ENCODE measurements around the gene VWA7.

Gene VWA7

DNA sequence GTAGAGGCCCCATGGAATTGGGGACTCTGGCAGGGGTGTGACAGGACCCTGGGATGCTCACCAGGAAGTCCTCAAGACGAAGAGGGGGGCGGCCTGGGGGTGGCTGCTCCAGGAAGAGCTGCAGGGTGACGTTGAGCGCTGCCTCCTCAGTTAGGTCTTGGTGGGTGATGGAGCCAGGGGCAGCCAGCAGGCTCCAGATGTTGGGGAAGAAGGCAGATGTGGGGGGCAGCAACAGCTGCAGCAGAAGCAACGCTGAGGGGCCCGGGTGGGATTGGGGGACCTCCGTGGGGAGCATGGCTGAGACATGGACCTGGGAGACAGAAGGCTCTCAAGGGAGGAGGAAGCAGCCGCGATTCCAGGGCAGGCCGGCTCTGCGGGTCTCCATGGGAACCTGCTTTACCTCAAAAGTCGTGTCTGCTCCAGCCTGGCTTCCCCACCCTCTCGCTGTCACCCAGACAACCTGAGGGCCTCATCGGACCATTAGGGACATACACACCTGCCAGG is 591 bp downstream of the VWA7 start:
- peak overlapping the region; percentile 76 to 78 for H3K4me3 Mint-ChIP-seq
- no peak for DNase-seq
- H3K4me1 Mint-ChIP-seq = peaks cover 29 to 43% of the 10 kb centered on the region in 2 donors
- no peaks in the 10 kb centered on the region for H3K27me3 Mint-ChIP-seq
- peak; percentile 14 to 22 for ATAC-seq (replicated peaks)
- peaks cover 24 to 37% of the 10 kb centered on the region in 2 donors for H3K36me3 Mint-ChIP-seq
- H3K9me3 Mint-ChIP-seq = no peaks in the 10 kb centered on the region
- H3K27ac Mint-ChIP-seq = peak overlapping the region; percentile 96

DNA sequence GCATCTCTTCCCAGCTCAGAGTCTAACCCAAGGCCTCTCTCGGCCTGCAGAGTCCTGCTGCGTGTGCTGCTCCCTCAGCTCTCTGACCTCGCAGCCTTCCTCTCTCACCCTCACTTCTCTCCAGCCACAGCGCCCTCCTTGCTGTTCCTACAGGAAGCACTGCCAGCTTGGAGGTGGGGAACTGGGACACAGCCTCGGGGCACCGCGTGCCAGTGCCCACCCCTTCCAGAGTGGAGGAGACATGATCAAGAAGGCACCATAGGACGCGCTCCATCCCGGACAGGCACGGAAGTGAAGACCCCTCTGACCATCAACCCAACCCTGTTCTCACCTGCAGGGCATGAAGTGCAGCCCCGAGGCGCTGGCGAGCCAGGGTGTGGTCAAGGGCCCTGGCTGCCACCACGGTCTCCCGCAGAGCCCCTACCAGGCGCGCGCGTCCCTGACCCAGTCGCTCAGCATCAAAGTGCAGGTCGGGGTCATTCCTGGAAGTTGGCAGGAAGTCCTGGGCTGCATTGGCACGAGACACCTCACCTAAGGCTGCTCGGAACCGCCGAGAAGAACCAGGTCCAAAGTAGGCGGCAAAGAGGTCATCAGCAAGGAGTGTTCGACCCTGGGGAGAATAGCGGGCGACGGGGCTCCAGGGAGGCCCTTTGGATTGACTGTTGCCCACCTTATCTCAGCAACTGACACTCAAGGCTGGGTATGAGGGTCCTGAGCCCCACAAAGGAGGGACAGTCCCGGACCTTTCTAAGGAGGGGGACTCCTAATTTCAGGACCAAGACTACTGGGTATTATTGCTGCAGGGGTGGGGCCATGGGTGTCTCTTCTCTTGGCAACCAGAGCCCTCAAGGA is 1.3 kb downstream of the VWA7 start:
- H3K4me1 Mint-ChIP-seq = peaks cover 29 to 39% of the 10 kb centered on the region in 2 donors
- ATAC-seq (replicated peaks) (no peak), DNase-seq (no peak)
- H3K27ac Mint-ChIP-seq = peak overlapping the region; percentile 96
- no peaks in the 10 kb centered on the region for H3K27me3 Mint-ChIP-seq
- peaks cover 20 to 33% of the 10 kb centered on the region in 2 donors for H3K36me3 Mint-ChIP-seq
- peak overlapping the region; percentile 76 to 78 for H3K4me3 Mint-ChIP-seq
- no peaks in the 10 kb centered on the region for H3K9me3 Mint-ChIP-seq

DNA sequence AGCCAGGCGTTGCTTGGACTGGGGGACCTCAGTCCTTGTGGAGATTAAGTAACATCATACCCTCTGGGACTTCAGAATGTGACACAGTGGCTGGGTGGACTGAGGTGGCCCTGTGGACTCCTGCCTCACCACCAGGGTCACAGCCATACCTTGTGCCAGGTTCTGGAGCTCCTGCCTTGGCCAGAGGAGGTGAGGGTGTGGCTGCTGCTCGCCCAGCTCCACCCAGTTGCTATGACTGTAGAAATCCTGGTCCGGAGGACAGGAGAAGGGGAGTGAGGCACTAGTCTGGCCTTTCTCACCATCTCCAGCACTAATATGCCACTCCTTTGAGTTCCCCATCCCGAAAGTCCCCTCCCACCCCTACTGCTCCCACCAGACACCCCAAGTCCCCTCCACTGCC is 1.9 kb downstream of the VWA7 start:
- Mint-ChIP-seq H3K27me3 (no peaks in the 10 kb centered on the region), H3K36me3 (peaks cover 13 to 26% of the 10 kb centered on the region in 2 donors), H3K4me3 (no peak overlapping the region), H3K4me1 (peaks cover 29 to 38% of the 10 kb centered on the region in 2 donors), H3K9me3 (no peaks in the 10 kb centered on the region), H3K27ac (peak overlapping the region; percentile 86)
- ATAC-seq (replicated peaks) (no peak), DNase-seq (no peak)

DNA sequence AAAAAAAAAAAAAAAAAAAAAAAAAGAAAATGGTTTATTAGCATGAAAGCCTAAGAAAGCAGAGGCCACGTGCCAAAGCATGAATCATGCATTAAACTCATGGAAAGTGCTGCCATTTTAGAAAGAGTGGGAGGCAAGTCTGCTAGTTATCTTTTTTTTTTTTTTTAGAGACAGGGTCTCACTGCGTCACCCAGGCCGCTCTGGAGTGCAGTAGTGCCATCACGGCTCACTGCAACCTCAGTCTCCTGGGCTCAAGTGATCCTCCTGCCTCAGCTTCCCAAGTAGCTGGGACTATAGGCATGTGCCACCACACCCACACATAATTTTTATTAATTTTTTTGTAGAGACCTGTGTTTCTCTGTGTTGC is 5.2 kb downstream of the VWA7 start:
- no peak overlapping the region for H3K27ac Mint-ChIP-seq
- no peaks in the 10 kb centered on the region for H3K27me3 Mint-ChIP-seq
- H3K36me3 Mint-ChIP-seq = peaks cover 0 to 12% of the 10 kb centered on the region in 2 donors
- no peak for ATAC-seq (replicated peaks)
- no peak overlapping the region for H3K4me3 Mint-ChIP-seq
- H3K4me1 Mint-ChIP-seq = peaks cover 27 to 36% of the 10 kb centered on the region in 2 donors
- DNase-seq = no peak
- no peaks in the 10 kb centered on the region for H3K9me3 Mint-ChIP-seq

DNA sequence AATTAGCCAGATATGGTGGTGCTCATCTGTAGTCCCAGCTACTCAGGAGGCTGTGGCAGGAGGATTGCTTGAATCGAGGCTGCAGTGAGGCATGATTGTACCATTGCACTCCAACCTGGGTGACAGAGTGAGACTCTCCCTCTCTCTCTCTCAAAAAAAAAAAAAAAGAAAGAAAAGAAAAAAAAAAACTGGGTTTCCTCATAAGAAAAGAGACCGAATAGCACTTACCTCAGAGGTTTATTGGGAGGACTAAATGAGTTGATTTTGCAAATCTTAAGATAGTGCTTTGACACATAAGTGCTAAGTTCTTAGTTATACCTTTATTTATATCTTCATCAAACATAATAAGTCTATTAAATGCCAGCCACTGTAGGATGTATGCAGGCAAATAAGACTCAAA is 6.3 kb downstream of the VWA7 start:
- no peak overlapping the region for H3K27ac Mint-ChIP-seq
- no peak overlapping the region for H3K4me3 Mint-ChIP-seq
- H3K4me1 Mint-ChIP-seq = peaks cover 22 to 25% of the 10 kb centered on the region in 2 donors
- H3K27me3 Mint-ChIP-seq = no peaks in the 10 kb centered on the region
- H3K36me3 Mint-ChIP-seq = peaks cover under 1 to 11% of the 10 kb centered on the region in 2 donors
- ATAC-seq (replicated peaks) = no peak
- no peaks in the 10 kb centered on the region for H3K9me3 Mint-ChIP-seq
- no peak for DNase-seq

DNA sequence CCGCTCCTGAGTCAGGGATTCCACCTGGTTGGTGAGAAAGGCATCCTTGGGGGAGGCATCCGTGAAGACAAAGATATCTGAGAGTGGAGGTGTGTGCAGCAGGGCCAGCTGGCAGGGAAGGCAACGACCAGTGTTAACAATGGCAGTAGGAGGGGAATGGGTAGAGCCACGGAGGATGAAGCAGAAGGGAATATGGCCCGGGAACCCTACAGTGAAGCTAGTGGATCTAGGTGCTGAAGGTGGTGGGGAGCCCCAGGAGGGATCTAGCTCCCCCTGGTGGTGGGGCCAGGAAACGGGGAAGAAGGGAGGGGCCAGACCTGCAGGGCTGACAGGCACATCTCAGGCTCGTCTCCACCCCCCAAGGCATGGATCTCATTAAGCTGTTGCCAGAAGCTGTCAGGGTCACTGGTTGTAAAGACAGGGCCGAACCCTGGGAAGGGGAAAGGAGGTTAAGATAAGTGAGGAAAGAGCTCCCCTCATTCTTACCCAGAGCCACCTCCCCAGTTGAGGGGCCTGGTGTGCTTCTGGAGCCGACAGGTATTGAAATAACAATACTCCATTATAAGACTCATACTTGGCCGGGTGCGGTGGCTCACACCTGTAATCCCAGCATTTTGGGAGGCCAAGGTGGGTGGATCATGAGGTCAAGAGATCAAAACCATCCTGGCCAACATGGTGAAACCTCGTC is 7.3 kb downstream of the VWA7 start:
- ATAC-seq (replicated peaks) = peak; percentile 86 to 88
- peak; percentile 55 for DNase-seq
- Mint-ChIP-seq H3K27ac (peak overlapping the region; percentile 17), H3K4me3 (no peak overlapping the region), H3K36me3 (peaks cover 8 to 15% of the 10 kb centered on the region in 2 donors), H3K9me3 (no peaks in the 10 kb centered on the region), H3K4me1 (peaks cover 14 to 18% of the 10 kb centered on the region in 2 donors), H3K27me3 (no peaks in the 10 kb centered on the region)

DNA sequence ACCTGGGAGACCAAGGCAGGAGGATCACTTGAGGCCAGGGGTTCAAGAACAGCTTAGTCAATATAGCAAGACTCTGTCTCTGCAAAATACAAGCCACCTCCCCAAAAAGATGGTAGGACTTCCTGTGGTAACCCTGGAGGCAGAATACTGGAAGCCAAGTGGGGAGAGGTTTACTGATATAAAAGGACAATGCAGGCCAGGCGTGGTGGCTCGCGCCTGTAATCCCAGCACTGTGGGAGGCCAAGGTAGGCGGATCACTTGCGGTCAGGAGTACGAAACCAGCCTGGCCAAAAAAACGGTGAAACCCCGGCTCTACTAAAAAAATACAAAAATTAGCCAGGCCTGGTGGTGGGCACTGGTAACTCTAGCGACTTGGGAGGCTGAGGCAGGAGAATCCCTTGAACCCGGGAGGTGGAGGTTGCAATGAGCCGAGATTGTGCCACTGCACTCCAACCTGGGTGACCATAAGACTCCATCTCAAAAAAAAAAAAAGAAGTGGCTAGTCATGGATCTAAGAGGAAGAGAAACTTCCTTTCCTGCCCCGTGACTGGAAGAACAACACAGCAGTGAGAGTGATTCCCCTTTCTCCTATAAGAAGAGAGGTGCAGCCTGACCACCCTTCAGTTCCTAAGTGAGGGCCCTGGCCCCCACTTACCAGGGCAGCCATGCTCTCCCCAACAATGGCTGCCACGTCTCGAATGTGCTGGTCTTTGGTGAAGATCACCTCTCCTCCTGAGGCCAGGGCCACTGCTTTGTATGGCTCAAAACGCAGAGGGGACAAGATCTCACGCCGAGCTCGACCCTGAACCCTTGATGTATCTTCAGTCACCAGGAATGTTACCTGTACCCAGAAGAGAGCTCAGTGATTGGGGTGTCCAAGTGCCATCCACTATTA is 8.5 kb downstream of the VWA7 start:
- Mint-ChIP-seq H3K27ac (no peak overlapping the region), H3K36me3 (peaks cover 10 to 24% of the 10 kb centered on the region in 2 donors), H3K4me3 (no peak overlapping the region), H3K4me1 (peaks cover 10 to 18% of the 10 kb centered on the region in 2 donors), H3K27me3 (no peaks in the 10 kb centered on the region), H3K9me3 (no peaks in the 10 kb centered on the region)
- ATAC-seq (replicated peaks) (no peak), DNase-seq (no peak)

DNA sequence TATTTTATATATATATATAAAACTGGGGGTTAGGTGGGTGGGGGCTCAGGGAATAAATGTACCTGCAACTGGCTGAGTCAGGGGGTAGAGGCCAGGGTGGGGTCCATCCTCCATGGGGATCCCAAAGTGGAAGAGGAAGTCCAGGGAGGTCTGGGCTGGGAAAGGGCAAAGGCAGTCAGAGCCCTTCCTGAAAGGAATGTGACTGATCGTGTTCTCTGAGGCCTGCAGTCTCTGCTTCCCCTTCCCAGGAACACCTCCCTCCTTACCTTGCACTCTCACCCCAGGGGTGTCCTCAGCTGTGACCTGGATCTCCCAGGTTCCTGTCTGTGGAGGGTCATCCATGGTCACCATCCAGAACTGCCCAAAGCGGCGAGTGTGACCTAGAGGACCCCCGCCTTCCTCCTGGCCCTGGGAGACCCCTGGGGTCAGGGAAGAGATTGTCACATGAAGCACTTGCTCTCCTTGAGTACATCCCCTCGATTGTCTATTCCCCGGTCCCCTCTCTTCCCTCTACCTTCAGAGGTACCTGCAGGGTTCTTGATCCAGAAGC is 10.0 kb downstream of the VWA7 start:
- Mint-ChIP-seq H3K4me1 (peaks cover 7 to 13% of the 10 kb centered on the region in 2 donors), H3K27ac (no peak overlapping the region), H3K36me3 (peaks cover 14 to 27% of the 10 kb centered on the region in 2 donors), H3K4me3 (no peak overlapping the region), H3K9me3 (no peaks in the 10 kb centered on the region), H3K27me3 (no peaks in the 10 kb centered on the region)
- DNase-seq (no peak), ATAC-seq (replicated peaks) (no peak)

DNA sequence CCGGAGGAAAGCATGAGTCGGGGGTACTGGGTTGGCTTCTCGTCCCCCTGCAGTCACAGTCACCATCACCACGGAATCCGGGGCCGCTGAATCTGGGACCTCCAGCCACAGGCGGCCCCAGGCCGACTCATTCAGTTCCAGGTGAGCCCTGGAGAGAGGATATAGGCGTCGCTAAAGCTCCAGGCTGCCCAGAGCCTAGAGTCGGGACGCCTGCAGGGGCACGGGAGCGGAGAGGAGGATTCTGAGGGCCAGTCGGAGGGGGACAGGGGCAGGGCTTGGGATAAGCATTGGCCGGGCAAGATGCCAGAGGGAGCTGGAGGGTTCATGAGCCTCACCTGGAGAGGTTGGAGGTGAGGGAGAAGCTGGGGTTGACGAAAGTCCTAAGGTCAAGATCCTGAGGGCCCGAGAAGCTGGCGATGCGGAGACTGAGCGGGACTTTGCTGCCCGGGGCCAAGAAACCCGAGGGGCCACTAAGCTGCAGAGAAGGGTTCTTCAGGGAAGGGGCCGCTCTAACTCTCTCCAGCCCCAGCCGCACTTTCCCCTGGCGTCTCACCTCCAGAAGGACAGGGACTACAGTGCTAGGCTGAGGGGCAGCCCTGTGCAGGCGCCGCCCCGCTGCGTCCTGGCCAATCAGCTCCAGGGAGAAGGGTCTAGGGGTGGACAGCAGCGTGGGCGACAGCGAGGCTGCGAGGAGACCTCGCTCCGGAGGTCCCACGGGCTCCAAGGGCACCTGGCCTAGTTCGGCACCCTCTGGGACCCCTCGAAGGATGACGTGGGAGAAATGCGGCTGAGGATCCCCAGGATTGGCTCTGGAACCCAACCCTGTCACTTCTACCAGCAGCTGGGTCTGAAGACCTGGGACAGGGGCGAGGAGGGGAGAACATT is 11.0 kb downstream of the VWA7 start:
- Mint-ChIP-seq H3K9me3 (no peaks in the 10 kb centered on the region), H3K4me1 (peaks cover 7 to 13% of the 10 kb centered on the region in 2 donors), H3K4me3 (no peak overlapping the region), H3K27me3 (no peaks in the 10 kb centered on the region), H3K36me3 (peaks cover 19 to 34% of the 10 kb centered on the region in 2 donors), H3K27ac (no peak overlapping the region)
- DNase-seq (no peak), ATAC-seq (replicated peaks) (no peak)

DNA sequence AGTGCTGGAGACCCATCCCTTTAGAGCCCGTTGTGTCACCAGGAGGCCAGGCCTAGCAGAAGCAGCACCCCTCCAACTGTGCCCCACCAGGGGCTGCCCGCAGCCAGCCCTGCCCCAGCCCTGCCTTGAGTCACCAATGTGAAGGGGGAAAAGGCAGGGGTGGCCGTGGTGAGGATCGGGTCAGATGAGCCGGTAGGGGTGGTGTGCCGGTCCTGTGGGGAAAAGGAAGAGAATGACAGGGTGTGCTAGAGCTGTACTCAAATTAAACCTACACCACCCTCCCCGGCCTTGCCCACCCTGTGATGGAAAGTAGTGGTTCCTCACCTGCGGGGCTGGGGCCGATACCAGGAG is 11.6 kb downstream of the VWA7 start:
- H3K4me3 Mint-ChIP-seq = no peak overlapping the region
- H3K9me3 Mint-ChIP-seq = no peaks in the 10 kb centered on the region
- peaks cover 24 to 40% of the 10 kb centered on the region in 2 donors for H3K36me3 Mint-ChIP-seq
- H3K27me3 Mint-ChIP-seq = no peaks in the 10 kb centered on the region
- ATAC-seq (replicated peaks) (no peak), DNase-seq (no peak)
- H3K27ac Mint-ChIP-seq = no peak overlapping the region
- peaks cover 8 to 13% of the 10 kb centered on the region in 2 donors for H3K4me1 Mint-ChIP-seq

DNA sequence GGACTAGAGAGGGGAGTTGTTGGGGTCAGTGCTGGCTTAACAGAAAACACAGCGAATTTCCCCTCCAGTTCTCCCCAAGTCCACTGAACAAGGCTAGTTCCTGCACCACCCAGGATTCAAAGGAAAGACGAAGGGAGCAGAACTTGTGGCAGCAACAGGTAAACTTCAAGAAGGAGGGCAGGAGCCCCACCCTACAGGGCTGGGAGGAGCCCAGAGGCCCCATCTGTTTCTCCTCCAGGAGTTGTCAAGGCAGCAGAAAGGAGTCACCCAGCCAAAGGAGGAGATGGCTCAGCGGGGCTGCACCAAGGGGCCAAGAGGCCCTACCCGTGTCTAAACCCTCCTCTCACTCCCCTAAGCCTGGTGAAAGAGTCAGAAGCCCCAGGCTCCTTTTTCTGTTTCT is 12.9 kb downstream of the VWA7 start:
- Mint-ChIP-seq H3K27ac (no peak overlapping the region), H3K27me3 (no peaks in the 10 kb centered on the region), H3K4me3 (no peak overlapping the region), H3K4me1 (peaks cover 5 to 7% of the 10 kb centered on the region in 2 donors), H3K9me3 (no peaks in the 10 kb centered on the region), H3K36me3 (peaks cover 31 to 41% of the 10 kb centered on the region in 2 donors)
- no peak for DNase-seq
- no peak for ATAC-seq (replicated peaks)

DNA sequence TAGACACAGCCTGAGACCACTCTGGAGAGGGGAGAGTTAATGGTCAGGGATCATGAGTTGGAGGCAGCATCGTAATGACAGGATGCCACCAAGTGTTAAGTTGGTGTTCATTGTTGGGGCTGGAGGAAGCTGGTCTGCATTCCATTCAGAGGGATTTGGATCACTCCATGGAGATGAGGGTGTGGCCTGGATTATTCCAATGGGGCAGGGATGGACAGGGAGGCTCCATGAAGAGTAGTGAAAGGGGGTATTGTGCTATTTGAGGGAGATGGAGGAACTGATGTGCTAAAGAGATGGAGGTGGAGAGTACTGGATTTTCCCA is 13.5 kb downstream of the VWA7 start:
- ATAC-seq (replicated peaks) = no peak
- Mint-ChIP-seq H3K9me3 (no peaks in the 10 kb centered on the region), H3K27me3 (no peaks in the 10 kb centered on the region), H3K27ac (no peak overlapping the region), H3K36me3 (peaks cover 31 to 43% of the 10 kb centered on the region in 2 donors), H3K4me1 (peaks cover 0 to 7% of the 10 kb centered on the region in 2 donors), H3K4me3 (no peak overlapping the region)
- no peak for DNase-seq

DNA sequence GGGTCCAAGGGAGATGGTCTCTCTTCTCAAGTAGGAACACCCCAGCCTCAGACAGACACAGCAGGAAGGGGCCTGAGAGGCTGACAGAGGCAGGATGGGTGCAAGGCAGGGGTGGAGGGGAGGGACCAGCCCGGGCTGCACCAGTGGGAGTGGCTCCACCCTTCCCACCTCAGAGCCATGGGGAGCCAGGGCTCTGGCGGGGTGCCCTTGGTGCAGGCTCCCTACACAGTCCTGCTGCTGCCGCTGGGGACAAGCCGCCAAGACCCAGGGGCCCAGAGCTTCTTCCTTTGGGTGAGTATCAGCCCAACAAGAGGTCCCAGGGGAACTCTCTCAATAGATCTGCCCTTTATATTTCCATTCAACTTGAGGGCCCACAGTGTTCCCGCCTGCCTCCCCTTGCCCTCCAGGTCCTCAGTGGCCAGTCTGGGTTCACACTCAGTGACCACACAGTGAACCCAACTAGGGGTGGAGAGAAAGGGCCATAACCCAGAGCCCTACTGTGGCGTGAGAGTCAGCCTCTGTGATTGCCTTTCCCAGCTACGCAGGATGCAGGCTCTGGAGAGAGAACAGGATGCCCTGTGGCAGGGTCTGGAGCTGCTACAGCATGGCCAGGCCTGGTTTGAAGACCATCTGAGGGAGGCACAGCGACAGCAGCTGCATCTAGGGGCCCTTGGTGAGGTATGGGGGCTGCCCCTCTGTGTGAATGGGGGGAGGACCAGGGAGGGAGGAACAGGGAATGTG is 14.1 kb downstream of the VWA7 start:
- no peaks in the 10 kb centered on the region for H3K9me3 Mint-ChIP-seq
- no peak for ATAC-seq (replicated peaks)

More for the DNA sequence above, 14.1 kb downstream of the VWA7 start:
- Mint-ChIP-seq H3K36me3 (peaks cover 31 to 45% of the 10 kb centered on the region in 2 donors), H3K4me1 (peaks cover 0 to 9% of the 10 kb centered on the region in 2 donors), H3K27me3 (no peaks in the 10 kb centered on the region), H3K27ac (no peak overlapping the region), H3K4me3 (no peak overlapping the region)
- DNase-seq = no peak

Data from stimulated activated naive B cell treated with anti-CD40 and anti-IgM and Interleukin-4, amounts not matched to agents 10 μg/mL and 1 μg/mL and 100 μg/mL, for 72 hours (primary cell).